HG03469 (cell line): ENCODE data around the gene AGPAT1.
A peak's percentile ranks its signal among the peaks of the same experiment; 100 is the strongest.
"Not testable (repeated sequence)": the region's sequence is repeated elsewhere in the genome, so short reads cannot be mapped to it uniquely, and the experiment has no call there.

ENCODE experiments used
- ATAC-seq: cut with Tn5 transposase; IDR thresholded peaks from one replicate; pipeline ENCODE4 v1.9.1; 2021; ENCODE audit warnings: mild to moderate bottlenecking, moderate library complexity, moderate number of reproducible peaks; ENCODE audit not compliant: unreplicated experiment

Gene AGPAT1

GRCh38 chr6:32187725-32188380 is 12.0 kb upstream of the AGPAT1 start:
- ATAC-seq: not testable (repeated sequence)

- no peak for ATAC-seq
Observed at GRCh38 chr6:32187009-32187709, 11.3 kb upstream of the AGPAT1 start.

- not testable (repeated sequence) for ATAC-seq
Observed at GRCh38 chr6:32186151-32186840, 10.4 kb upstream of the AGPAT1 start.

GRCh38 chr6:32185681-32186131 is 9.8 kb upstream of the AGPAT1 start:
- not testable (repeated sequence) for ATAC-seq

GRCh38 chr6:32184084-32184640 is 8.3 kb upstream of the AGPAT1 start, which contains the start of gene AGER:
Gene AGER (minus strand): TSS chr6:32184253. CDS start chr6:32184222, 31 bp downstream.
- ATAC-seq: no peak

GRCh38 chr6:32183483-32184083 is 7.7 kb upstream of the AGPAT1 start:
- ATAC-seq: no peak

- ATAC-seq: no peak
Observed at GRCh38 chr6:32183030-32183429, 7.1 kb upstream of the AGPAT1 start.

GRCh38 chr6:32182555-32182981 is 6.7 kb upstream of the AGPAT1 start:
- no peak for ATAC-seq

GRCh38 chr6:32181915-32182529 is 6.1 kb upstream of the AGPAT1 start:
- no peak for ATAC-seq

GRCh38 chr6:32181148-32181702 is 5.3 kb upstream of the AGPAT1 start:
- ATAC-seq: no peak

GRCh38 chr6:32179766-32180405 is 4.0 kb upstream of the AGPAT1 start:
- ATAC-seq: no peak

- no peak for ATAC-seq
Observed at GRCh38 chr6:32178547-32179440, 2.9 kb upstream of the AGPAT1 start.

- peak; percentile 71 for ATAC-seq
Observed at GRCh38 chr6:32177788-32178546, 2.1 kb upstream of the AGPAT1 start, which contains the start of gene RNF5. Gene RNF5 (plus strand): TSS chr6:32178405. CDS start chr6:32178512, 107 bp downstream.

GRCh38 chr6:32177183-32177787 is 1.4 kb upstream of the AGPAT1 start:
- no peak for ATAC-seq

GRCh38 chr6:32176476-32177182 is 745 bp upstream of the AGPAT1 start:
- ATAC-seq: no peak

GRCh38 chr6:32175322-32175710 is 568 bp downstream of the AGPAT1 start:
- no peak for ATAC-seq

- ATAC-seq: no peak
Observed at GRCh38 chr6:32174416-32174815, 1.5 kb downstream of the AGPAT1 start.
